Measurements from ENCODE around the gene USP15. TPM values are rescaled to one million over a fixed set of nuclear protein-coding genes. Genes with fewer than 3 reads are reported as not detected.
"Not testable (repeated sequence)": the region's sequence is repeated elsewhere in the genome, so short reads cannot be mapped to it uniquely, and the experiment has no call there.

USP15 gene
- total RNA-seq, 2 donors from 2014 or later = 50.7 to 58.1 TPM

DNA sequence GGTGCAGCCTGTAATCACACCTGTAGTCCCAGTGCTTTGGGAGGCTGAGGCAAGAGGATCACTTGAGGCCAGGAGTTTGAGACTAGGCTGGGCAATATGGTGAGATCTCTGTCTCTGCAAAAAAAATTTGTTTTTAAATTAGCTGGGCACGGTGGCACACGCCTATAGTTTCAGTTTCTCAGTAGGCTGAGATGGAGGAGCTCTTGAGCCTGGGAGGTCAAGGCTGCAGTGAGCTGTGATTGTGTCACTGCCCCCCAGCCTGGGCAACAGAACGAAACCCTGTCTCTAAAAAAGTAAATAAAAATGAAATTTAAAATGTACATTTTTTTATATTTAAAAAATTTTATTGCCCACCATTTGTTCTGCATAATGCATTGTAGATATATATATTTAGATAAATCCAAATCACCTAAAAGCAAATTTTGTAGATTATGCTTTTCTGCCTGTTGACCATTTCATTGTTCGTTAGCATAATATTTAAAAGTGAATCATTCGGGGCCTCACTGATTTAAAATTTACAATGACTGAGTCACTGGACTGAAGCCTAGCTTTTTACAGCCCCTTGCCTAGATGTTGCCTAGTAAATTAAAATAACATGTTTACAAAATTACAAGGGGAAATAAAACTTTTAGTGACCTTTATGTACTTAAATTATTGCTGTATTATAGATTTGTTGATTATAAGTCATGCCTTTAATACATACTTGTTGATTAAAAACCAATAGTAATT is 87.9 kb downstream of the USP15 start:
- DNase-seq = no peak
- ATAC-seq = no peak
- intact Hi-C loops (cut with DNase I) = no loop called here

DNA sequence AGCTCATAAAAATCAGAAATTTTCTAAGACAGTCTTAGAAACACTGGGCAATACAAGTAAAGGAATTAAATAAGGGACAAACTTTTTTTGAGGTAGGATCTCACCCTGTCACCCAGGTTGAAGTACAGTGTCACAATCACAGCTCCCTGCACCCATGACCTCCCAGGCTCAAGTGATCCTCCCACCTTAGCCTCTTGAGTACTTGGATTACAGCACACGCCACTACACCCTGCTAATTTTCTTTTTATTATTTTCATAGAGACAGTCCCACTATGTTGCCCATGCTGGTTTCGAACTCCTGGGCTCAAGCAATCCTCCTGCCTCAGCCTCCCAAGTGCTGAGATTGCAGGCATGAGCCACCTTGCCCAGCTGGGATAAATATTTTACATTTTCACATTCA is 90.3 kb downstream of the USP15 start:
- DNase-seq = no peak
- intact Hi-C loops (cut with DNase I) = no loop called here
- no peak for ATAC-seq

DNA sequence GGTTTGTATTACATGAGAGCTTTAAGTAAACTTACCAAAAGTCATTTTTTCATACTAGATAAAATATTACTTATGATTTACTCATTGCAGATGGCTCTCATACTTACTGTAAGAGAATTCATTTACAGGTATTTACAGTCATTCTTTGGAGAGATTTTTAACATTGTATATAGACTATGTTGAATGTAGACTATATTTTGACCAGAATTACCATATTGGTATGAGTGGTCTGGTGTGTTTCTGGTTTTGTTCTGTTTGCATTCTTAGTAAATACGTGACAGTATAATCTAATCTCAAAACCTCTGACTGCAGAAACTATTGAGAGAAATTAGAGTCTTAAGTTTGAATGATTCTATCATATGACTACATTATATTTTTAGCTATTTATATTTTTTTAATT is 91.1 kb downstream of the USP15 start:
- intact Hi-C loops (cut with DNase I) = no loop called here
- ATAC-seq (no peak), DNase-seq (no peak)

DNA sequence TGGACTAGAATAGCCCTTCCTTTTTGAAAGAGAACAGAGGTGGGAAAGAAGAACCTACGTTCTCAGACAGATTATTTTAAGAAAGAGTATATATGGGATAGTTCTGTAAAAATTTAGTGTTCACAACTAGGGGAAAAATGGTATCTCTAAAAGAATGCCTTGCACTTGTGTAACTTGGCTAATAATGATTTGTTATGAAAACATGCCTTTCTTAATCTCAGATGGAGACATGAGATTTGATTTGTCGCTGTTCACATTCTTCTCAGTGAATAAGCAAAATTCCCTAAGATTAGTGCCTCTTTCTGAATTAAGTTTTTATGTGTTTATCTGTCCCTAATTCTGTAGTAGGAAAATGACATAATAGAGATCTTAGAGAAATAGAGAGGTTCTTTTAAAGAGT is 100.8 kb downstream of the USP15 start:
- ATAC-seq = no peak
- DNase-seq = no peak
- intact Hi-C loops (cut with DNase I) = no loop called here

DNA sequence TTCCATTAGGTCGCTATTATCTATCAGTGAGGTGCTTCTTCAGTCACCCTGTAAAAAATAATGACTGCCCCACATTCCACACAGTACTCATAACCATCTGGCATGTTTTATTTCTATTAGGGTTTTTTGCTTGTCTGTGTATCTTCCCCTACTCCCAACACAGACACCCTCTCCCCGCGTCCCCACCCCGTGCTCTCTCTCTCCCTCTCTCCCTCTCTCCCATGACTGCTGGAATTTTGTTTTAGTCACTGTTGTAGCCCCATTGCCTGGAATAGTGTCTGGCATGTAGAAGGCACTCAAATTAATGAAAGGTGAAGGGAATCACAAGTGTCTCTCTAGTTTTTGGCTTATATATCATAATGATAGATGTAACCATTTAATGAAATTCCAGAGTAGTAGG is 103.3 kb downstream of the USP15 start:
- ATAC-seq (no peak), DNase-seq (no peak)
- intact Hi-C loops (cut with DNase I) = no loop called here

DNA sequence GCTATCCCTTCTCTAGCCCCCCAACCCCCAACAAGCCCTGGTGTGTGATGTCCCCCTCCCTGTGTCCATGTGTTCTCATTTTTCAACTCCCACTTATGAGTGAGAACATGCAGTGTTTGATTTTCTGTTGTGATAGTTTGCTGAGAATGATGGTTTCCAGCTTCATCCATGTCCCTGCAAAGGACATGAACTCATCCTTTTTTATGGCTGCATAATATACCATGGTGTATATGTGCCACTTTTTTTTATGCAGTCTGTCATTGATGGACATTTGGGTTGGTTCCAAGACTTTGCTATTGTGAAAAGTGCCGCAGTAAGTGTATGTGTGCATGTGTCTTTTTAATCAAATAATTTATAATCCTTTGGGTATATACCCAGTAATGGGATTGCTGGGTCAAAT is 104.5 kb downstream of the USP15 start:
- DNase-seq; ATAC-seq; intact Hi-C loops (cut with DNase I): not testable (repeated sequence)

DNA sequence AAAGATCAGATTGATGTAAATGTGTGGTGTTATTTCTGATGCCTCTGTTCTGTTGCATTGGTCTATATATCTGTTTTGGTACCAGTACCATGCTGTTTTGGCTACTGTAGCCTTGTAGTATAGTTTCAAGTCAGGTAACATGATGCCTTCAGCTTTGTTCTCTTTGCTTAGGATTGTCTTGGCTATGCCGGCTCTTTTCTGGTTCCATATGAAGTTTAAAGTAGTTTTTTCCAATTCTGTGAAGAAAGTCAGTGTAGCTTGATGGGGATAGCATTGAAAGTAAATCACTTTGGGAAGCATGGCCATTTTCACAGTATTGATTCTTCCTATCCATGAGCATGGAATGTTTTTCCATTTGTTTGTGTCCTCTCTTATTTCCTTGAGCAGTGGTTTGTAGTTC is 105.6 kb downstream of the USP15 start:
- intact Hi-C loops (cut with DNase I); ATAC-seq; DNase-seq: not testable (repeated sequence)

DNA sequence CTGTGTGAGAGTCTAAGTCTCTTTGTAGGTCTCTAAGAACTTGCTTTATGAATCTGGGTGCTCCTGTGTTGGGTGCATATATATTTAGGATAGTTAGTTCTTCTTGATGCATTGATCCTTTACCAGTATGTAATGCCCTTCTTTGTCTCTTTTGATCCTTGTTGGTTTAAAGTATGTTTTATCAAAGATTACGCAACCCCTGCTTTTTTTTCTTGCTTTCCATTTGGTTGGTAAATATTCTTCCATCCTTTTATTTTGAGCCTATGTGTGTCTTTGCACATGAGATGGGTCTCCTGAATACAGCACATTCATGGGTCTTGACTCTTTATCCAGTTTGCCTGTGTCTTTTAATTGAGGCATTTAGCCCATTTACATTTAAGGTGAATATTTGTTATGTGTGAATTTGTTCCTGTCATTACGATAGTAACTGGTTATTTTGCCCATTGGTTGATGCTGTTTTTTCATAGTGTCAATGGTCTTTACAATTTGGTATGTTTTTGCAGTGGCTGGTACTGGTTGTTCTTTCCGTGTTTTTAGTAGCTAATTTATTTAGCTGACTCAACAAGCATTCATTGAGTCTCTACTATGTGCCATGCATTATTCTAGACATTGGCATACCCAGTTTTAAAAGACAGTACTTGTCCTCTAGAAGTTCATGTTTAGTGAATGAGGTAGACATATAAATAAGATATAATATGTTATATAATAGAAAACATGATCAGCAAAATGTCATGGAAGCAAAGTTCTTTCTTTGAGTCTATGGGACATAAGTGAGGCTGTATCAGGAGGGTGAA is 108.4 kb downstream of the USP15 start:
- DNase-seq; ATAC-seq; intact Hi-C loops (cut with DNase I): not testable (repeated sequence)

DNA sequence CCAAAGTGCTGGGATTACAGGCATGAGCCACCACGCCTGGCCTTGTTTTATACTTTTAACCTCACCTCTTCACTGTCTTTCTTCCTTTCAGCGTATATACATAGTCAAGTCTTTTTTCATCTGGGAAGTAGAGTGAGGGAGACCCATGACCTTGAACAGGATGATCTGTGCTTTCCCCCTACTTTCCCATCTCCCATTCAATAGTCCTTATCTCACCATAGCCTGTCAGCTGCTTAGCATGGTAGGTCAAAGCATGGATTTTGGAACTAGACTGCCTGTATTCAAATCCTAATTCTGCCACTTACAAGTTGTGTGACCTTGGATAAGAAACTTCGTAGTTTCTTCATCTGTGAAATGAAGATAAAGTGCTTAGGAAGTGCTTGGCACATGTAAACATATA is 110.0 kb downstream of the USP15 start:
- DNase-seq (no peak), ATAC-seq (no peak)
- intact Hi-C loops (cut with DNase I) = no loop called here

DNA sequence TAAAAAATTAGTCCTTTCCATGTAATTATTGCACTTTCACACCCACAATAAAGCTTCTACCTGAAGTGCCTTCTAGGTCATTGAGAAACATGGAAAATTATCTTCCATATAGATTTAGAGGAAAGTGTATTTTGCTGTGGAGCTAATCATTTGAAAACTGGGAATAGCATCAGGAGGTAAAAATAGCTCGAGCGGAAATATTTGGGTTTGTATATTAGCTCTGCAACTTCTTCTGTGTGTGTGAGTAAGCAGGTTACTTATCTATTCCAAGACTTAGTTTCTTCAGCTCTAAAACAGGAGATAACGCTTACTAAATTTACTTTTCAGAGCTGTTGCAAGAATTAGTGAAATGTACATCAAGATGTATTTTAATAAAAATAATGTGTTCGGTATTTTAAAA is 111.5 kb downstream of the USP15 start:
- no peak for DNase-seq
- intact Hi-C loops (cut with DNase I) = no loop called here
- ATAC-seq = peak in 1 of 2 donors; percentile 44

DNA sequence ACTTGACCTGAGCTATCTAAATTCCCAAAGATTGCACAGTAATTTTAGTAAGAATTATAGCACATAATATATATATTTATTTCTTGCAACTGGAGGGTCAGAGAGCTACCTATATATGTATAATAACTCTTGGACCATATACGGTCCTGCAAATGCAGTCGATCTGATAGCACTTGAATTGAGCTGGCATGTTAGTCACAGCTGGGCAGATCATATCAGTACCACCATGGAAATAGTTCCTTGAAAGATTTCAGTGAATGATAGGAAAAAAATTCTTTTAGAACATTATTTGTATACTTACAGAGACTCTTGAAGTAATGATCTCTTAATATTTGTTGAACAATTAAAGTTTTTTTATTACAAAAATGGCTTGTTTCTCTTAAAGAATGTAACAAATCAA is 111.9 kb downstream of the USP15 start:
- intact Hi-C loops (cut with DNase I) = no loop called here
- DNase-seq = no peak
- ATAC-seq = no peak

DNA sequence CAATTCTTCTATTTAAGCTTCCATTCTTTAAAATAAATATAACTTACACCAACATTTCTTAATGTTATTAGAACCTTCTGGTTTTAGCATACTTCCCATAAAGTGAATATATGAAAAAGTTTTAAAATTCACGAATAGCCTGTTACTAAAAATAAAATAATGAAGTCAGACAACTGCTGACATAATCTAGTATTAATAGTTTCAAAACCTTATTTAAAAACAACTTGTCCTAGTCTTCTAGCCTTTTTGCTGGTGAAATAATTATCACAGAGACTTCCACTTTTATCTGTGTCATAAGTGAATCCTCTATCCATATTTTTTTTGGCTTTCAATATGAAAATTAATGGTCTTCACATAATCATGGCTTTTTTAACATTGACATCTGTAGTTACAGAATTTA is 112.6 kb downstream of the USP15 start:
- ATAC-seq = peak in 1 of 2 donors; percentile 44
- intact Hi-C loops (cut with DNase I) = no loop called here
- no peak for DNase-seq

DNA sequence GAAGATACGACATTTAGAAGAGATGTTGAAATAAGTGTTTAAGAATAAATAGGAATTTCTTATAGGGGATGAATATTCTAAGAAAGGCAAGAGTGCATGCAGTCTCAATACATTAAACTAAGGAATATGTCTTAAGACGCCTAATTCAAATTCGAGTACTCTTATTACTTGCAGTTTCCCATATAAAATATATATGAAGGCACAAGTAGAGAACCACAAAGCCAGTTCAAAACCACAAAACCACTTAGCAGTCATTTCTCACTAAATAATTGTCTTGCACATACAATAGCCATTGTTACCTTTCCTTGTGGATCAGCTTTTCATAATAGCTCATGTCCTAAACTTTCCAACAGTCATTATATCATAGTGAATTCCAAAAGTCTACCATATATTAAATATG is 115.4 kb downstream of the USP15 start:
- ATAC-seq (no peak), DNase-seq (no peak)
- intact Hi-C loops (cut with DNase I) = no loop called here

DNA sequence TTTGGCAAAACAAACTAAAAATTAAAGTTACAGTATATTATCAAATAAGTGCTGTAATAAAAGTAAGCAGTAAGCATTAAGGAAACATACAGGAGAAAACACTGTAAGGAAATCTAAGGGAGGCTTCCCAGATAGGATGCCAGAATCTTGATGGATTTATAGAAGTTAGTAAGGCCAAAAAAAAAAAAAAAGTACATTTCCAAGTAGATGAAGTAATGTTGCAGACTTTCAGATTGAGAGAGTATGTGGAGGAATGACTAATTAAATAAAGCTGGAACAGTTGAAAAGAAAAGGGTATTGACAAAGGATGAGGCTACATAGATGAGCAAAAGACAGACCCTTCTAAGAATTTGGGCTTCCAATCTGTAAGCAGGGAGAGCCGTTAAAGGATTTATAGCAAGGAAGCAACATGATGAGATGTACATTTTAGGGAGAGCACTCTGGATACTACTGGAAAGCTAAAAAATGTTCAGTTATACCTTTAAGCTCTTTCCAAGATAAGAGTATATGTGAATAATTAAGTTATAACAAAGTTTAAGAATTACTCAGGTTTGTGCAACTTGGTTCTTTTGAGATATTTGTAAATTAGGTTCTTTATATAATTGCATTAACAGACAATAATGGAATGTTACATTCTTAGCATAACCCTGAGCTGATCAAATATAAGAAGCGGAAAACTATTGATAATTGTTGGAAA is 119.0 kb downstream of the USP15 start:
- no peak for DNase-seq
- intact Hi-C loops (cut with DNase I) = no loop called here
- ATAC-seq = no peak

DNA sequence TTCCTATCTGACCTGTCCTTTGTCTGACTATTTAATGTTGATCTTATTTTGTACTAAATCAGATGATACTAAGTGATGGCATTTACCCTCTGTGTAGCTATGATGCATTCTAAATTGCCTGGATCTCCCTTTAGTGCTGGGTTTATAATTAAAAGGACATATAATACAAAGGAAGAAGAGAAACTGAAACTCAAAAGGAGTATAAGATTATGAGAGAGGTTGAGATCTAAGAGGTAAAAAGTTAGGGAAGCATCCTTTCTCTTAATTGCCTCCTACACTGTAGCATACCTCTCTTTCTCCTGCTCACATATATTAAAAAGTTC is 119.5 kb downstream of the USP15 start:
- ATAC-seq (no peak), DNase-seq (no peak)
- intact Hi-C loops (cut with DNase I) = no loop called here

DNA sequence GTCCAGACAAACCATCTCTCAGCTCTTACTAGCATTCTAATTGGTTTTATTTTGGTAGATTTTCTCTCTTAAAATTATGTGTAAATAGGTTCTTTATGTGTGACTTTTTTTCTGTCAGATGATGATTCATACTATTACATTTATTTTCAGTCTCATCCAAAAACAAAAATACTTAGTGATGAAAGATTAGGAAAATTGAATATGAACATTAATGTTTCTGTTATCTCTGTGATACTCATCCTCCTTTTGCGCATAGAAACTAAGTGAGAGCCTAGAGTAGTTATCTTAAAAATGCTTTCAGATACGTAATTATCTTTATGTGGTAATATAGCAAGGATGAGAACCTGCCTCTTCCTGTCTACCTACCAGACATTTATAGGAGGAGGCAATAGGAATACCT is 122.3 kb downstream of the USP15 start:
- intact Hi-C loops (cut with DNase I) = no loop called here
- no peak for DNase-seq
- ATAC-seq = peak in 1 of 2 donors; percentile 37

DNA sequence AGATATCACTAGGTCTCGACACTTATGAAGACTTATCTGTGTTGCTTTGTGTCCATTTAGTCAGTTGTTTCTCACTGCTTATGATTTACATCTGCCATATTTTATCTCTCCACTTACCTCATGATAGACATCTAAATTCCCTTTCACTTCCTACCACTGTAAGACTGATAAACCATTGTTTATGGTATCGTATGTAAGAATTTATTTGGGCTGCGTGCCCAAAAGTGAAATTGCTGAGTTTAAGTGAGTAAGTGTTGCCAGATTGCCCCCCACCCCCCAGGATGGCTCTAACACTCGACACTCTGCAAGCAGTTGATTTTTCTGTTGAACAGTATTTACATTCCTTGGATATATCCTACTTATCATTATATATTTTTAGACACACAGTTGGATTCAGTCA is 136.5 kb downstream of the USP15 start:
- intact Hi-C loops (cut with DNase I) = no loop called here
- DNase-seq = no peak
- no peak for ATAC-seq

DNA sequence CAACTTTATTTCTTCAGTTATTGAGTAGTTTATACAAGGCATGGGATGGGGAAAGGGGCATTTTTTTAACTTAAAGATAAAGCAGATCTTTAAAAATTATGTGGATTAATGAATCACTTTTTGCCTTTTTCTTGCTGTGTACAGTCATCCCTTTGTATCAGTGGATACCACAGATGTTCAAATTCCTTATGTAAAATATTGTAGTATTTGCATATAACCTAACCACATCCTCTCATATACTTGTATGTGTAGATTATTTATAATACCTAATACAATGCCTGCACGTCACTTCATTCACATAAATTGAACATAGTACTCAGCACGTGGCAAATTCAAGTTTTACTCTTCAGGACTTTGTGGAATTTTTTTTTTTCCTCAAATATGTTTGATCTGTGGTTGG is 139.9 kb downstream of the USP15 start:
- no peak for ATAC-seq
- intact Hi-C loops (cut with DNase I) = no loop called here
- DNase-seq = no peak

DNA sequence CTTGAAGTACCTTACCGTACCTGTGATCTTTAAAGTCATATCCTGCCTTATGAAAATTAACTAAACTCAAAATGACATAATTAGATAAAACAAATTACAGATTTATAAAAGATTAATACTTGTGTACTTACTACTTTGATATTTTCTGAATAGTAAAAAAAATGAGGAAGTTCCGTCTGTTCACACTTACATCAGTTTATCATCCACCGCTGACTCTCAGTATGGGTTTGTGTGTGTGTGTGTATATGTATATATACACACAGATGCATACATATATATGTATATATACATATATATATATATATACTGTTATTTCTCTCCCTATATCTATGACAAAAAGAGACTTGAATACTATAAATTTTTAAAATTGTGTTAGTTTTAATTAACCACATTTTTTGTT is 141.4 kb downstream of the USP15 start:
- intact Hi-C loops (cut with DNase I) = no loop called here
- DNase-seq (no peak), ATAC-seq (no peak)

DNA sequence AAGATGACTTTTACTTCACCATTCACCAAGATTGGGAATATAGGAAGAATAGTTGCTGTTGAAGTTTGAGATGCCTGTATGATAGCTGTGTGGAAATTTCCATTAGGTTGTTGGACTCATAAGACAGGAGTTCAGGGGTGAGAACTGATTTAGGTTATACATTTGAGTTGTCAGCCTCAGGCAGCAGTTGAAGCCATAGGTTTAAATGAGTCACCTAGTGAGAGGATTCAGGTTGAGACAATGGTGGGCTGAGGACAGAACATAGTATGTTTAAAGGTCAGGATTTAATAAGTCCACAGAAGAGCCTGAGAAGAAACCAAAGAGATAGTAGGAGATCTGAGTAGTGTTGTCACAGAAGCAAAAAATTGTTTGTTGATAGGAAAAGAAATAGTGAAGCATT is 142.8 kb downstream of the USP15 start:
- no peak for DNase-seq
- intact Hi-C loops (cut with DNase I) = no loop called here
- ATAC-seq = no peak
